Brain microvascular endothelial cell (primary cell): ENCODE data around the gene IDUA.

Experiments used
- DNase-seq: peaks from one replicate; pipeline ENCODE4 v3.0.0-alpha.2; 2020
- H3K27ac ChIP-seq: fragments of 250-450 bp; sonication (Bioruptor Pico); 2 replicates; pipeline ENCODE4 v1.5.1; 2020; ENCODE audit warnings: mild to moderate bottlenecking, moderate library complexity
- H3K27me3 ChIP-seq: fragments of 250-450 bp; sonication (Bioruptor Pico); replicated peaks from 2 replicates; pipeline ENCODE4 v1.5.1; 2020; ENCODE audit warnings: mild to moderate bottlenecking
- H3K36me3 ChIP-seq: fragments of 250-450 bp; sonication (Bioruptor Pico); replicated peaks from 2 replicates; pipeline ENCODE4 v1.5.1; 2020; ENCODE audit warnings: mild to moderate bottlenecking
- H3K4me3 ChIP-seq: 2 replicates; pipeline ENCODE4 v1.5.1; 2011; ENCODE audit warnings: low read depth, mild to moderate bottlenecking, control low read depth, low read length, moderate library complexity
- in situ Hi-C: cut with HindIII; loops from 2 replicates; pipeline ENCODE4 v1.10.0; 2017; ENCODE audit warnings: low sequenced_read_pairs, low pct_ligation_motif_present
- TF ChIP-seq, protein P1 (sequence below): IDR thresholded peaks from 2 replicates; pipeline ENCODE4 v1.5.1; 2011; ENCODE audit warnings: low read depth, mild to moderate bottlenecking, moderate library complexity, low read length, control low read depth, inconsistent platforms; ENCODE audit errors: missing control alignments

The IDUA gene

DNA sequence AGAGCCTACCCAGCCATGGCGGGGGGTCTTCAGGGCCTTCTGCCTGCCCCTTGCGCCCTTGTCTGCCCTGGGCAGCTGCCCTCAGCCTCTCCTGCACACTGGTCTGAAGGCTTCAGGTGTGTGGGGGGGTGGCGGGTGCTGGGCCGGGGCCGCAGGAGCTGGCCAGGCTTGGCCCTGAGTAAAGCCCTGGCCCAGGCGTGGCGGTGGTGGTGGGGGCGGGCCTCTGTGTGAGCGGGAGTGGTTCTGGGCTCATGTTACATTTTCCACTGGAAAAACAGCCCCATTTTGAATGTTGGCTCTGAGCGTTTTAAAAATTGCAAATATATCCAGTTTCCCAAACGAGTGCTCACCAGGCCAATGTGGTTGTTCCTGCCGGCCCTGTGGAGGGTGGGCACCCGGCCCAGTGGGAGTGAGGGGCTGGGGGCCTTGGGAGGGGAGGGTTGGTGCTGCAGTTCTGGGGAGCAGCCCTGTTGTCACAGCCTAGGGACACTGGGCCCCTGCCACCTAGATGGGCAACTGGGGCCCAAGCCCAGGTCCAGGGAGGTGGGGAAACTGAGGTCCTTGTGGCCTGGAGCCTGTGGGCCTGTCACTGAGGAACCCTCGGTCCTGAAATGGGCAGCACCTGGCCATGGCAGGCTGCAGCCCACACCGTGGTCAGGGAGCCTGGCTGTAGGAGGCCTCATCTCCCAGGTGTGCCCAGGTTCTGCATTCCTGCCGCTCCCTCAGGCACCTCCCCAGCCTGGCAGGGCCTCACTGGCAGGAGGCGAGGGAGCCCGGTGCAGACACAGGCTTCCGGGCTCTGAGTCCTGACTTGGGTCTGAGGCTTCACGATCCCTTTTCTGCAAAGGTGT is 52.9 kb downstream of the IDUA start:
- Histone ChIP-seq H3K27me3 (no peaks in the 10 kb centered on the region), H3K27ac (no peak overlapping the region), H3K4me3 (no peak overlapping the region), H3K36me3 (no peaks in the 10 kb centered on the region)
- TF ChIP-seq, protein P1, sequence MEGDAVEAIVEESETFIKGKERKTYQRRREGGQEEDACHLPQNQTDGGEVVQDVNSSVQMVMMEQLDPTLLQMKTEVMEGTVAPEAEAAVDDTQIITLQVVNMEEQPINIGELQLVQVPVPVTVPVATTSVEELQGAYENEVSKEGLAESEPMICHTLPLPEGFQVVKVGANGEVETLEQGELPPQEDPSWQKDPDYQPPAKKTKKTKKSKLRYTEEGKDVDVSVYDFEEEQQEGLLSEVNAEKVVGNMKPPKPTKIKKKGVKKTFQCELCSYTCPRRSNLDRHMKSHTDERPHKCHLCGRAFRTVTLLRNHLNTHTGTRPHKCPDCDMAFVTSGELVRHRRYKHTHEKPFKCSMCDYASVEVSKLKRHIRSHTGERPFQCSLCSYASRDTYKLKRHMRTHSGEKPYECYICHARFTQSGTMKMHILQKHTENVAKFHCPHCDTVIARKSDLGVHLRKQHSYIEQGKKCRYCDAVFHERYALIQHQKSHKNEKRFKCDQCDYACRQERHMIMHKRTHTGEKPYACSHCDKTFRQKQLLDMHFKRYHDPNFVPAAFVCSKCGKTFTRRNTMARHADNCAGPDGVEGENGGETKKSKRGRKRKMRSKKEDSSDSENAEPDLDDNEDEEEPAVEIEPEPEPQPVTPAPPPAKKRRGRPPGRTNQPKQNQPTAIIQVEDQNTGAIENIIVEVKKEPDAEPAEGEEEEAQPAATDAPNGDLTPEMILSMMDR = no peak
- DNase-seq = peak; percentile 28
- in situ Hi-C loops = no loop called here

DNA sequence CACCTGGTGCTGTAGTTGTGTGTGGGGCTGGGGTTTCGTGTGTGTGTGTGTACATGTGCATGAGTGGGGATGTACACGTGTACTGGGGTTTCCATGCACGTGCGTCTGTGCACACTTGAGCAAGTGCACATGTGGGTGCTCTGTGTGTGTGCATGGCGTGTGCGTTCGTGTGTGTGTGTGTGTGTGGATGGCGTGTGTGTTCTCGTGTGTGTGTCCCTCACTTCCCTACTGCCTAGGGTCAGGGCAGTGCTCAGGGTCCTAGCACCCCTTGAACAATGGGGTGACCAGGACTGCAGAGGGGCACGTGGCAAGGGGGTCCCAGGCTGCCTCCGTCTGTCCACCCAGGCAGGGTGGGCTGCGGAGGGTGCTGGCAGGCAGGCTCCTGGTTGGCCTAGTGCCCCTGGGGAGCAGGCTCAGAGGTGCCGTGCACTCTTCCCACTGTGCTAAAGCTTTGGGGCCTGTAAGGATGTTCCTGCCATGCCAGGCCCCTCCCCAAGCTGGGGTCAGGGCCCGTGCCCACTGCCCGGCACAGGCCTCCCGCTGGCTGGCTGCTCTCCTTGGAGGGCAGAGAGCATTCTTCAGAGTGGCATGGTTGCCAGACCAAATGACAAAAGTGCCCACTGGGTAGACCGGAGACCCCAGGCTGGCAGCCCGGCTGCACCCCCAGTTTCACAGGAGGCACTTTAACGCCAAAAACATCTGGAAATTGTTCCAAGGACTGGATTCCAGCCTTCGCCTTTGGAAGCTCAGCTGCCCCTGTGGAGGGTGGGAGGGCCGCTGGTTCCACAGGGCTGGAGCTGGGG is 53.7 kb downstream of the IDUA start:
- no peak for DNase-seq
- H3K27ac ChIP-seq = no peak overlapping the region
- in situ Hi-C loops = no loop called here
- TF ChIP-seq, protein P1 = no peak
- no peaks in the 10 kb centered on the region for H3K27me3 ChIP-seq
- H3K36me3 ChIP-seq = no peaks in the 10 kb centered on the region
- H3K4me3 ChIP-seq = no peak overlapping the region

DNA sequence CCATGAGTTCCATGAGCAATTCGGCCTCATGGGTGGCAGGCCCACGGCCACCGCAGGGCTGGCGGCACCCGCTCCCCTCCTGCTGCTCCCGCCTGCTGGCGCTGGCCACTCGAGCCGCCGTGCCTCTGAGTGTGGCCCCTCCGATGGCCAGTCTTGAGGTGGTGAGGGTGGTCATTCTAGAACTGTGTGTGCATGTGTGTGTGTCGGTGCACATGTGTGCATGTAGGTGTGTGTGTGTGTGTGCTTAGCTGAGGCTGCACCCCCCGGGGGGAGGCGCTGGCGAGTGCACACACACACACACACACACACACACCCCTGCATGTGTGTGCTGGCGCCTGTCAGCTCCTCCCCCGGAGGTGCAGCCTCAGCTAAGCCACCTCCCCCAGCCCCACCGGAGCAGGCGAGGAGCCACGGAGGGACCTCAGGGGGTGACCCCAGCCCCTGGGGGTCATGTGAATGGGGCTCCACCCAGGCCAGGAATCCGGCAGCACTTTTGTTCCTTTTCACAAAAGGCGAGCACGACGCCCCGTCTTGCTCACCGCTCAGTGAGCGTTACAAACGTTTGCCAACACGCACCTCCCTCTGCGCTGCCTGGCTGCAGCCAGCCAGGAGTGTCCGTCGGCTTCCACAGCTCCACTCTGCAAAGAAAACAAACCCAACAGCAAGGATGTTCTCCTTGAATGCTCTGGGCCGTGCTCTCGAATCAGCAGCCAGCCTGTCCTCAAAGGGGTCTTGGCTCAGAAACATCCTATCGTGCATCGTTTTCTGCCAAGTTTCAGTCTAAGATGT is 54.5 kb downstream of the IDUA start:
- peak overlapping the region; percentile 23 for H3K27ac ChIP-seq
- H3K36me3 ChIP-seq = no peaks in the 10 kb centered on the region
- DNase-seq = peak; percentile 24
- in situ Hi-C loops = no loop called here
- peak overlapping the region; percentile 9 for H3K4me3 ChIP-seq
- TF ChIP-seq, protein P1 = no peak
- no peaks in the 10 kb centered on the region for H3K27me3 ChIP-seq

DNA sequence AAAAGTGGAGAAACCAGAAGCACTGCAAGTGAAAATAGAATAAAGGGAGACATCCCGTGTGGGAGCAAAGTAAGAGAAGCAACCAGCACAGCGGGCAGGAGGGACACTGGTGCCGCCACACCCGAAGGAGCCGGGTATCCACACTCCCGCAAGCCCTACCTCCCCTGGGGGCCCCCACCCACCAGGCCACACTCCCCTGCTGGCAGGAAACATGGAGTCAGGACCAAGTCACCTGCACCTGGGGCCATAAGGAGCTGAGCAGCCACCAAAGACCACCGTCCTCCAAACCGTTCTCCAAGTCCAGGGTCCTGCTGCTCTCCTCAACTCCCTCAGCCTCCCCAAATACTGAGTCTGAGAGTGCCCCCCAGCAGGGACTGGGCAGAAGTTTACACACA is 55.1 kb downstream of the IDUA start:
- Histone ChIP-seq H3K4me3 (no peak overlapping the region), H3K36me3 (no peaks in the 10 kb centered on the region), H3K27ac (peak overlapping the region; percentile 23), H3K27me3 (no peaks in the 10 kb centered on the region)
- DNase-seq = no peak
- in situ Hi-C loops = no loop called here
- TF ChIP-seq, protein P1 = no peak

DNA sequence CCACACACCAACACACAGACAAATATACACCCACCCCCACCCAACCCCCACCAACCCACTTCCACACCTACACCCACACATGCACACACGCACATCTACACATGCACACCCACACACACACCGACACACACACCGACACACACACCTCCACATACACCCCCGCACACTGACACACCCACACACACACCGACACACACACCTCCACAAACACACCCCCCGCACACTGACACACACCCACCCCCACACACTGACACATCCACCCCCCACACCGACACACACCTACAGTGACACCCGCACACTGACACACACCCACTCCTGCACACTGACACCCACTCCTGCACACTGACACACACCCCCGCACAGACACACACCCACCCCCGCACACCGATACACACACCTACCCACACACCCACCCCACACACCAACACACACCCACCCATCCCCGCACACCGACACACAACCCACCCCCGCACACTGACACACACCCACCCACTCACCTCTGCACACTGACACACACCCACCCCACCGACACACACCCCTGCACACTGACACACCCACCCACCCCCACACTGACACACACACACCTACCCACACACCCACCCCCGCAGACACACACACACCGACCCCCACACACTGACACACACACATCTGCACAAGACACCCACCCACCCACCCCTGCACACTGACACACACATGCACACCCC is 55.7 kb downstream of the IDUA start:
- TF ChIP-seq, protein P1 = no peak
- Histone ChIP-seq H3K4me3 (no peak overlapping the region), H3K27ac (no peak overlapping the region), H3K36me3 (no peaks in the 10 kb centered on the region), H3K27me3 (no peaks in the 10 kb centered on the region)
- no peak for DNase-seq
- in situ Hi-C loops = no loop called here
